Bronchial epithelial cell (primary cell): ENCODE data around the gene CBFA2T2. TPM values are rescaled to one million over a fixed set of nuclear protein-coding genes. Genes with fewer than 3 reads are reported as not detected.
"Not testable (repeated sequence)": the region's sequence is repeated elsewhere in the genome, so short reads cannot be mapped to it uniquely, and the experiment has no call there.

Experiments used
- DNase-seq: peaks from one replicate; pipeline ENCODE4 v3.0.0-alpha.2; 2010; ENCODE audit warnings: low read depth
- FAIRE-seq: peaks from 2 replicates; lab custom pipeline; 2011; peaks lifted over from hg19 to GRCh38; lab: Jason Lieb, UNC
- H3K27me3 ChIP-seq: 2 replicates; pipeline ENCODE4 v1.5.1; 2011; ENCODE audit warnings: low read length; ENCODE audit not compliant: control insufficient read depth, insufficient read depth
- H3K36me3 ChIP-seq: 2 replicates; pipeline ENCODE4 v1.5.1; 2011; ENCODE audit warnings: low read length; ENCODE audit not compliant: control insufficient read depth, insufficient read depth
- H3K4me3 ChIP-seq: 2 replicates; pipeline ENCODE4 v1.5.1; 2011; ENCODE audit warnings: mild to moderate bottlenecking, low read depth, low read length, control low read depth
- total RNA-seq: library from RNA; depleted of rRNA; stranded (reverse); fragments of >200 nt; gene quantifications from 2 replicates; pipeline ENCODE4 v1.2.1, GENCODE V29; 2014
- TF ChIP-seq, protein P1 (sequence below): IDR thresholded peaks from 2 replicates; pipeline ENCODE4 v1.5.1; 2011; ENCODE audit warnings: mild to moderate bottlenecking, moderate library complexity, low read length, control low read depth, inconsistent platforms; ENCODE audit not compliant: insufficient read depth, severe bottlenecking

The CBFA2T2 gene
- total RNA-seq, 1 donor from 2014 or later = 5.3 TPM

DNA sequence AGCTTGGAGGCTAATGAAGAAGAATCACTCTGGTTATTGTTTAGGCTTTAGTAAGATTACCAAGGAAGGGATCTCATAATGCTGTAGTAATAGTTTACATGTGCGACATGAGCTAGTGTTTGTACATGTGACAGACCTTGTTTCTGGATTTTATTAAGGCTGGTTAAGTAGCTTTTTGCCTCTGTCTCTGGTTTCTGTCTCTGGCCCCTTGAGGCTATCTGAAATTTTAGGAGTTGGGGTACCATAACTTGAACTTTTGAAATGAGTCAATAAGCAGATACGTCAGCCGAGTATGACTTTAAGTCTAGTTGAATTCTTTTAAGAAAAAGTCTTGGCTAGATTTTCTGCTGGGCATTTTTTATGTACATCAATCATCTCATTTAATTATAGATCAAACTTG lies 9.5 kb downstream of the CBFA2T2 start:
- Histone ChIP-seq H3K4me3 (no peak overlapping the region), H3K36me3 (no peaks in the 10 kb centered on the region), H3K27me3 (no peaks in the 10 kb centered on the region)
- FAIRE-seq (no peak), DNase-seq (no peak)
- TF ChIP-seq, protein P1, sequence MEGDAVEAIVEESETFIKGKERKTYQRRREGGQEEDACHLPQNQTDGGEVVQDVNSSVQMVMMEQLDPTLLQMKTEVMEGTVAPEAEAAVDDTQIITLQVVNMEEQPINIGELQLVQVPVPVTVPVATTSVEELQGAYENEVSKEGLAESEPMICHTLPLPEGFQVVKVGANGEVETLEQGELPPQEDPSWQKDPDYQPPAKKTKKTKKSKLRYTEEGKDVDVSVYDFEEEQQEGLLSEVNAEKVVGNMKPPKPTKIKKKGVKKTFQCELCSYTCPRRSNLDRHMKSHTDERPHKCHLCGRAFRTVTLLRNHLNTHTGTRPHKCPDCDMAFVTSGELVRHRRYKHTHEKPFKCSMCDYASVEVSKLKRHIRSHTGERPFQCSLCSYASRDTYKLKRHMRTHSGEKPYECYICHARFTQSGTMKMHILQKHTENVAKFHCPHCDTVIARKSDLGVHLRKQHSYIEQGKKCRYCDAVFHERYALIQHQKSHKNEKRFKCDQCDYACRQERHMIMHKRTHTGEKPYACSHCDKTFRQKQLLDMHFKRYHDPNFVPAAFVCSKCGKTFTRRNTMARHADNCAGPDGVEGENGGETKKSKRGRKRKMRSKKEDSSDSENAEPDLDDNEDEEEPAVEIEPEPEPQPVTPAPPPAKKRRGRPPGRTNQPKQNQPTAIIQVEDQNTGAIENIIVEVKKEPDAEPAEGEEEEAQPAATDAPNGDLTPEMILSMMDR = no peak

DNA sequence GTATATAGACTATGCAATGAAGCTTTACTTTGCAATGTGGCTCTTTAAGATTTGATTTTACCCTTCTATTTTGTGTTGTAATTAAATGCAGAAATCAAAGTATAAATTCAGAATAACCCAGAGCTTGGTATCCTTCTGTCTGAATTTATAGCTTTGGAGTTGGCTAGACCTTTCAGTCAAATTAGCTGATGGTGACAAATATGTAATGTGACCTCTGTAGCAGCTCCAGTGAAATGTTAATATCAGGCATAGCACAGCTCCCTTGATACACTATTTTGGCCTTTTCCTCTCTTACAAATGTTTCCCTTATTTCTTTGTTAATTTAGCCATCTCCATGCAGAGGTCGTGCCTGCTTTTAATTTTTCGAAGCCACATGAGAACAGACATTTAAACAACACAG lies 11.1 kb downstream of the CBFA2T2 start:
- Histone ChIP-seq H3K27me3 (no peaks in the 10 kb centered on the region), H3K36me3 (no peaks in the 10 kb centered on the region), H3K4me3 (no peak overlapping the region)
- FAIRE-seq (no peak), DNase-seq (no peak)
- TF ChIP-seq, protein P1 = no peak

DNA sequence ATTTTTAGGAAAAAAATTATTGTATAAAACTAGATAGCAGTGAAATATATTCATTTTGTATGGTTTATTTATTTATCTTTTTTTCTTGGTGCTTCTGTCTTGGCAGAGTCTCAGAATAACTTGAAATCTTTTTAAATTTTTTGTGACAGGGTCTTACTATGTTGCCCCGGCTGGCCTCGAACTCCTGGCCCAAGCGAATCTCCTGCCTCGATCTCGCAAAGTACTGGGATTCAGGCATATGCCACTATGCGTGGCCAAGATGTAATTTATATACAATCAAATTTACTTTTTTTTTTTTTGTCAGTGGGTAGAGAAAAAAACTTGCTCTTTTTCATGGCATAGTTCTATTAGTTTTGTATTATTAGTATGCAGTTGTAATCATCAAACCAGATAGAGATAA lies 13.7 kb downstream of the CBFA2T2 start:
- no peak overlapping the region for H3K4me3 ChIP-seq
- no peak for FAIRE-seq
- H3K27me3 ChIP-seq = no peaks in the 10 kb centered on the region
- H3K36me3 ChIP-seq = no peaks in the 10 kb centered on the region
- TF ChIP-seq, protein P1 = no peak
- DNase-seq = no peak

DNA sequence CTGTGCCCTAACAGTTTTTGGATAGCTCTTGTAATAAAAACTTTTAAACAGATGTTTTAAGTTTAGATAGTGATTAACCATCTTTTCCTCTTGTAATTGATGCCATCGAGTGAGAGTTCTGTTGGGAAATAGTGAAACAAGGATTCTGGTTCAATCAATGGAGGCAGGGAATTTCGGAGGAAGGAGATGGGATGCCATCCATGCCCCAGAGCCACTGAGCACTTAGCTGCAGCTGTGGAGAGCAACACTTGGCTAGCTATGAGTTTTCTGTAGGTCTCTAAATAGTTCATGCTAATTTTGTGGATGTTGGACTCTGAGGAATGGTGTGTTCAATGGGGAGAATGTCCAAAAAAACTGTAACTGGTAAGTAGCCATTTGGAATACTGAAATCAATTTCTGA lies 16.7 kb downstream of the CBFA2T2 start:
- no peaks in the 10 kb centered on the region for H3K36me3 ChIP-seq
- TF ChIP-seq, protein P1 = no peak
- H3K4me3 ChIP-seq = no peak overlapping the region
- no peaks in the 10 kb centered on the region for H3K27me3 ChIP-seq
- FAIRE-seq (no peak), DNase-seq (no peak)

DNA sequence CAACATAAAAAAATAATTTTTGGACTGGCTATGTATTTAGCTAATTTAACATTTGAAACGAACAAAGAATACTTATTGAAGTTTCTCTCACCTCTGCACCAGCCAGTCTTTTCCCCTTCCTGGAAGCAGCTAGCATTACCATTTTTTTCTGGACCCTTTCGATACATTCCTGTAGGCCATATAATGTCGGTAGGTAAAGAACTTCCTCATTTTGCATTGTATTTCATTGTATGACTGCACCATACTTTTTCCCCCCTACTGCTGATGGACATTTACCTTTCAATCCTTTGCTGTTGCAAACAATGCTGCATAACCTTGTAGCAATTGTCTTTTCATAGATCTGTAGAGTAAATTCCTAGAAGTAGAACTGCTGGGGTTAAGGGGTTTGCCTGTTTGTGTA lies 17.6 kb downstream of the CBFA2T2 start:
- FAIRE-seq = no peak
- TF ChIP-seq, protein P1 = no peak
- no peak for DNase-seq
- Histone ChIP-seq H3K36me3 (no peaks in the 10 kb centered on the region), H3K27me3 (no peaks in the 10 kb centered on the region), H3K4me3 (no peak overlapping the region)

DNA sequence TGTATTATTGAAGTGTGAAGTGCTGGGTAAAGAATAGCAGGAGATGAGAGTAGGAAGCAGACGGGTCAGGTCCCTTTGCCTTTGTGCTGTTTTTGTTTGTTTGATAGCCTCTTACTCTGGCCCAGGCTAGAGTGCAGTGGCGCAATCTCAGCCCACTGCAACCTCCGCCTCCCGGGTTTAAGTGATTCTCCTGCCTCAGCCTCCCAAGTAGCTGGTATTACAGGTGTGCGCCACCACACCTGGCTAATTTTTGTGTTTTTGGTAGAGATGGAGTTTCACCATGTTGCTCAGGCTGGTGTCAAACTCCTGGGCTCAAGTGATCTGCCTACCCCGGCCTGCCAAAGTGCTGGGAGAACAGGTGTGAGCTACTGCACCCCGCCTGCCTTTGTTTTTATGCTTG lies 18.1 kb downstream of the CBFA2T2 start:
- DNase-seq, H3K4me3 ChIP-seq, FAIRE-seq, H3K36me3 ChIP-seq, H3K27me3 ChIP-seq: not testable (repeated sequence)

DNA sequence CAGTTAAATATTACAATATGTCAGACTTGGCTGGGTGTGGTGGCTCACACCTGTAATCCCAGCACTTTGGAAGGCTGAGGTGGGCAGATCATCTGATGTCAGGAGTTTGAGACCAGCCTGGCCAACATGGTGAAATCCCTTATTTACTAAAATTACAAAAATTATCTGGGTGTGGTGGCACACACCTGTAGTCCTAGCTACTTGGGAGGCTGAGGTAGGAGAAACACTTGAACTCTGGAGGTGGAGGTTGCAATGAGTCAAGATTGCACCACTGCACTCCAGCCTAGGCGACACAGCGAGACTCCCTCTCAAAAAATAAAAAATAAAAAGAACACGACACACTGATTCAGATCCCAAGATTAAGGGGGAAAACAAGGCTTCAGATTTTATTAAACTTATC lies 19.2 kb downstream of the CBFA2T2 start:
- not testable (repeated sequence) for DNase-seq, H3K36me3 ChIP-seq, H3K27me3 ChIP-seq, H3K4me3 ChIP-seq, FAIRE-seq

DNA sequence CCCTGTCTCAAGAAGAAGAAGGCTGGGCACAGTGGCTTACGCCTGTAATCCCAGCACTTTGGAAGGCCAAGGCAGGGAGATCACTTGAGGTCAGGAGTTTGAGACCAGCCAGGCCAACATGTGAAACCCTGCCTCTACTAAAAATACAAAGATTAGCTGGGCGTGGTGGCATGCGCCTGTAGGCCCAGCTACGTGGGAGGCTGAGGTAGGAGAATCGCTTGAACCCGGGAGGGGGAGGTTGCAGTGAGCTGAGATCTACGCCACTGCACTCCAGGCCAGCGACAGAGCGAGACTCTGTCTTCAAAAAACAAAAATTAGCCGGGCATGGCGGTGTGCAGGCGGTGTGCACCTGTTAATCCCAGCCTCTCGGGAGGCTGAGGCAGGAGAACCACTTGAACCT lies 22.0 kb downstream of the CBFA2T2 start:
- not testable (repeated sequence) for H3K27me3 ChIP-seq, FAIRE-seq, H3K36me3 ChIP-seq, DNase-seq, H3K4me3 ChIP-seq
